Right atrium auricular region (tissue), 2 donors: ENCODE results near the gene NR2F2. TPM values are rescaled to one million over a fixed set of nuclear protein-coding genes. Genes with fewer than 3 reads are reported as not detected.
A peak's percentile ranks its signal among the peaks of the same experiment; 100 is the strongest.

Experiments
- DNase-seq: peaks from one replicate; pipeline ENCODE4 v3.0.0-alpha.2; 2019; ENCODE audit warnings: low spot score
- H3K27ac ChIP-seq, 2 donors: fragments of 200-600 bp; sonication (generic); 1 replicate in 1 of 2; 2 replicates in 1 of 2; pipeline ENCODE4 v1.5.1; 2016 to 2019
- H3K27me3 ChIP-seq, 2 donors: fragments of 200-600 bp; sonication (generic); one replicate each; pipeline versions ENCODE4 v1.5.1 to v1.6.0; 2017 to 2019
- H3K36me3 ChIP-seq: fragments of 200-600 bp; sonication (generic); one replicate; pipeline ENCODE4 v1.5.1; 2016
- H3K4me1 ChIP-seq, 2 donors: fragments of 200-600 bp; sonication (generic); one replicate each; pipeline versions ENCODE4 v1.5.1 to v1.6.0; 2017 to 2019
- H3K4me3 ChIP-seq, 2 donors: fragments of 200-600 bp; sonication (generic); 1 replicate in 1 of 2; 2 replicates in 1 of 2; pipeline ENCODE4 v1.5.1; 2017 to 2019; ENCODE audit warnings: mild to moderate bottlenecking in 1 of 2, moderate library complexity in 1 of 2
- H3K9me3 ChIP-seq, 2 donors: fragments of 200-600 bp; sonication (generic); one replicate each; pipeline ENCODE4 v1.5.1; 2019
- total RNA-seq, 2 donors: library from RNA; depleted of rRNA; stranded (reverse); fragments of >200 nt; gene quantifications; one replicate each; pipeline ENCODE4 v1.1.0, GENCODE V29; 2016
- TF ChIP-seq, protein P1 (sequence below), 2 donors: fragments of 200-600 bp; sonication (generic); IDR thresholded peaks; one replicate each; pipeline ENCODE4 v1.5.1; 2019; ENCODE audit warnings: antibody characterized with exemption in 2 of 2

Gene NR2F2
- total RNA-seq, 2 donors from 2014 or later = 25.0 to 26.7 TPM

DNA sequence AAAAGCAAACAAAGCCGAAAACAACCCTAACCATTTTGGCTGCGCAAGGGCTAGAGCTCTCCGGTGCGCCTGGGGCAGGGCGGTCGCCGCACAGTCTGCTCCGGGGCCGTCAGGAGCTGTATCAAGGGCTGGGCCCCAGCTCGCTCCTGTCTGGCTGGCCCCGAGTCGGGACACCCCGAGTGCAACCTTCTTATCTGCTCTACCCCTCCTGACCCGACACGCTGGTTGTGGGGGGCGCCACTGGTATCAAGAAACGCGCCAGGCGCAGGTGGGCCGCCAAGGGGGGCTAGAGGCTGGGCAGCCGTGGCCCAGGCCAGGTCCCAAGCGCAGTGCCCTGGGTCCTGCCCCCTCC lies 36.0 kb downstream of the NR2F2 start:
- Histone ChIP-seq H3K27me3 (peaks cover 0 to 5% of the 10 kb centered on the region in 2 donors), H3K4me1 (peaks cover 0 to 11% of the 10 kb centered on the region in 2 donors), H3K36me3 (no peaks in the 10 kb centered on the region), H3K4me3 (no peak overlapping the region), H3K9me3 (no peaks in the 10 kb centered on the region), H3K27ac (no peak overlapping the region)
- DNase-seq = no peak
- TF ChIP-seq, protein P1, sequence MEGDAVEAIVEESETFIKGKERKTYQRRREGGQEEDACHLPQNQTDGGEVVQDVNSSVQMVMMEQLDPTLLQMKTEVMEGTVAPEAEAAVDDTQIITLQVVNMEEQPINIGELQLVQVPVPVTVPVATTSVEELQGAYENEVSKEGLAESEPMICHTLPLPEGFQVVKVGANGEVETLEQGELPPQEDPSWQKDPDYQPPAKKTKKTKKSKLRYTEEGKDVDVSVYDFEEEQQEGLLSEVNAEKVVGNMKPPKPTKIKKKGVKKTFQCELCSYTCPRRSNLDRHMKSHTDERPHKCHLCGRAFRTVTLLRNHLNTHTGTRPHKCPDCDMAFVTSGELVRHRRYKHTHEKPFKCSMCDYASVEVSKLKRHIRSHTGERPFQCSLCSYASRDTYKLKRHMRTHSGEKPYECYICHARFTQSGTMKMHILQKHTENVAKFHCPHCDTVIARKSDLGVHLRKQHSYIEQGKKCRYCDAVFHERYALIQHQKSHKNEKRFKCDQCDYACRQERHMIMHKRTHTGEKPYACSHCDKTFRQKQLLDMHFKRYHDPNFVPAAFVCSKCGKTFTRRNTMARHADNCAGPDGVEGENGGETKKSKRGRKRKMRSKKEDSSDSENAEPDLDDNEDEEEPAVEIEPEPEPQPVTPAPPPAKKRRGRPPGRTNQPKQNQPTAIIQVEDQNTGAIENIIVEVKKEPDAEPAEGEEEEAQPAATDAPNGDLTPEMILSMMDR (IDR thresholded peaks at IDR 0.05) = no peak

DNA sequence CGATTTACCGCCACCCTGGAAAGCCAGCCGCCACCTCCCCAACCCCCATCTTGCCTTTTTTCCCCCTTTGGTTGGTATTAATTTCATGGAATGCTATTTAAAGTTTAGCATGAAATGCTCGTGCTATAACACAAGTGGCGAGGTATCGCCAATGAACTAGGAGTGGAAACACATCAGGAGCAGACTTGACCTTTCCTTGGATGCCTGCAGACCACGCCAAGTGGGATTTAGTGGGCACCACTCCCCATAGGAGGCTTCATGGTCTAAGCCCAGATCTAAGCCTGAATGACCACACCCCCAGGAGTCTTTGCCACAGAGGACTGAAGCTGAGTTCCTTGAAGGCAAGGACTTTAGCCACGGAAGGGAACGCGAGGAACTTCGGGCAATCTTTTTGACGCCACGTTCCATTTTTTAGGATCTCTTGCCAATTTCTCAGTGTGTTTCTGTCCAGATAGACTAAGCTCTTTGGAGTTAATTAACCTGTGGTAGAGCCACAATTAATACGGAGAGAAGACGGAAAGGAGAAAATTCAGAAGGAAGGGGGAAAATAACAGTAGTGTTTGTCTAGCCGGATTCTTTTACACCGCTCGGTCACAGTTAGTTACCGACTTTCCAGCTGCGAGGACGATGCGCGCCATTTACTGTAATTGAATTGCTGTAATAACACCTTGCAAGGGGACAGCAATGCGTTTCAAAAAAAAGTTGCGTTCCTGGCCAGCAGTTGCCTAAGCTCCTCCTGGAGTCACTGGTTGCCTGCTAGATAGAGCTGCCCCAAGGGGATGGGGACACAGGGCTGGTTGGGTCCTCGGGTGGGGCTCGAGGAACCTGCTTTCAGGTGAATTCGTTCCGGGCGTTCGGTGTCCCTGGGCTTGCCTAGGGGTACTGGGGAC lies 37.1 kb downstream of the NR2F2 start:
- DNase-seq = no peak
- peaks cover 0 to 11% of the 10 kb centered on the region in 2 donors for H3K4me1 ChIP-seq
- H3K9me3 ChIP-seq = no peaks in the 10 kb centered on the region
- no peak overlapping the region for H3K27ac ChIP-seq
- TF ChIP-seq, protein P1 (IDR thresholded peaks at IDR 0.05) = no peak
- H3K4me3 ChIP-seq = peak overlapping the region; percentile 28 to 34
- H3K27me3 ChIP-seq = peaks cover 0 to 5% of the 10 kb centered on the region in 2 donors
- H3K36me3 ChIP-seq = no peaks in the 10 kb centered on the region

DNA sequence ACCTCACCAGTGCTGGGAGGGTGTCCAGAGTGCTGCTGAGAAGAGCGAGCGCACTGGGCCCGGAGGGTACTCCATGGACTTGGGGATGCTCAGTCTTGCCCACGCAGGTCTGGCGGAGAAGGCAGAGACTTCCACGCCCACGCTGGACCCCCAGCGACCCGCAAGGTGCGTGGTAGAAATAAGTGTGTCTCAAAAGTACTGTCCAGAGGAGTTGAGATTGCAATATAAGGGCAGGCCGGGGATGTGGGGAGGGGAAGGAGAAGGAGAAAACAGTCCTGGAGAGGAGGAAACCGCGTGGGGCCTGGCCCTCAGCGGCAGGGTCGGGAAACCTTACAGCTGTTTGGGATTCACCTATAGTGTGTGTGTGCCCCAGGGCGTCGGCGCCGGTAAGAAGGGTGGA lies 38.9 kb downstream of the NR2F2 start:
- no peaks in the 10 kb centered on the region for H3K36me3 ChIP-seq
- TF ChIP-seq, protein P1 (IDR thresholded peaks at IDR 0.05) = no peak
- DNase-seq = no peak
- H3K4me3 ChIP-seq = no peak overlapping the region
- H3K27me3 ChIP-seq = peaks cover 0 to 5% of the 10 kb centered on the region in 2 donors
- peaks cover 0 to 11% of the 10 kb centered on the region in 2 donors for H3K4me1 ChIP-seq
- no peaks in the 10 kb centered on the region for H3K9me3 ChIP-seq
- no peak overlapping the region for H3K27ac ChIP-seq

DNA sequence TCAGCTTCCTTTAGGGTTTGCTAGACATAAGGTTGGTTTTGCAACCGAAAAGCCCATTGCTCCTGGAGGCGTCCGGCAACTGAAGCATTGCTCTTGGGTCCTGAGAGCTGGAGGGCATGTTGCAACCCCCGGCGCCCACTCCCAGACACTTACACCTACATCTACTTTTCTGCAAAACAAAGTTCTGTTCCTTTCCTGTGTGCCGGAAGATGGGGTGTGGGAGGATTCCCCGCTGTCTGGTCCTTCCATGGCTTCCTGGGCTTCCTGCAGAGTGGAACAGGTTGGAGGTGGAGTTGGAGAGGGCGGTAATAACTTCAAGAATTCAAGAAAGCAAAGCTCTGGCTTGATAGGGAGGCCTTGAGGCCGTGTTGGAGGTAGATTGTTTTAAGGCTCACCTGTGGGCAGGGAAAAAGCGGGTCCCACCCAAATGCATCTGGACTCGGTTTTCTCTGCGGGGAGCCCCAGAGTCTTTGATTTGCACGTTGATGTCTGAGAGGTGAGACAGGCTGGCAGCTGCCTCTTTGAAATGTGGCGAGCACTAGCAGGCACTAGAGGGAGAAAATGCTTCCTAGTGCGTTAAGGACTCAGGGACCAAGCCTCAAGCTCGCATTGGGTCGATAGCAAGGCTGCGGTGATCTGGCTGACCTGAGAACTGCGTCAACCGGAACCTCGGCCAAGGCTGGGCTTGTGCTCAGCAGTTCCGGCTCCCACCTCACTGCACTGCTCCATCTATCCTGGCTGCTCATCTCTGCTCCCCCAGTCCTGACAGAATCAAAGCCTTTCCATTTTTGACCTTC lies 39.5 kb downstream of the NR2F2 start:
- H3K27ac ChIP-seq = no peak overlapping the region
- peaks cover 0 to 5% of the 10 kb centered on the region in 2 donors for H3K27me3 ChIP-seq
- no peak for DNase-seq
- peaks cover 0 to 11% of the 10 kb centered on the region in 2 donors for H3K4me1 ChIP-seq
- no peaks in the 10 kb centered on the region for H3K9me3 ChIP-seq
- H3K36me3 ChIP-seq = no peaks in the 10 kb centered on the region
- TF ChIP-seq, protein P1 (IDR thresholded peaks at IDR 0.05) = no peak
- H3K4me3 ChIP-seq = no peak overlapping the region

DNA sequence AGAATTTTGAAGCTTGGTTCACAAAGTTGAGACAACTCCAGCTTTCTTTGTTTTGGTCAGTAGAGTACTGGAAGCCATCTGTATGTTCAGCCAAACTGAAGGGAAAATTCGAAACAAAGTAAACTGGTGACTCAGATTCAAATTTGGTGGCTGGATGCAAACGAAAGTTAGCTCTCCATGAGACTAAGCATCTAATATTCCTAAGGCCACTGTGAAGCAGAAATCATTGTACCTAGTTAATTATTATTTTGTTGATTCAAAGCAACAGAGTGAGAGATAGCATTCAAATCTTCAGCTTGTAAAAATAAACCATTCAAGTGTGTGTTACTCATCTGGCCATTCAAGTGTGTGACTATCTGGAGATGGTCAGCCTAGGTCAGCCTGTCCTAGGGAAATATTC lies 42.1 kb downstream of the NR2F2 start:
- no peaks in the 10 kb centered on the region for H3K9me3 ChIP-seq
- peaks cover 0 to 9% of the 10 kb centered on the region in 2 donors for H3K4me1 ChIP-seq
- H3K36me3 ChIP-seq = no peaks in the 10 kb centered on the region
- TF ChIP-seq, protein P1 (IDR thresholded peaks at IDR 0.05) = no peak
- H3K27ac ChIP-seq = no peak overlapping the region
- H3K4me3 ChIP-seq = no peak overlapping the region
- no peaks in the 10 kb centered on the region for H3K27me3 ChIP-seq
- DNase-seq = no peak
